ENCODE results near the gene GFAP. TPM values are rescaled to one million over a fixed set of nuclear protein-coding genes. Genes with fewer than 3 reads are reported as not detected.

GFAP gene
- under 1 TPM in 1 of 2 donors, not detected in 1; 0.35 TPM for total RNA-seq
- 0.11 TPM for polyA plus RNA-seq (2013, experiment 1 of 2)
- 0.83 TPM for polyA plus RNA-seq (2013, experiment 2 of 2)
- long read RNA-seq, experiment 1: 0 reads
- long read RNA-seq, experiment 2: 0 reads
- long read RNA-seq, experiment 3: 0 reads
- long read RNA-seq, experiment 4: 0 reads

DNA sequence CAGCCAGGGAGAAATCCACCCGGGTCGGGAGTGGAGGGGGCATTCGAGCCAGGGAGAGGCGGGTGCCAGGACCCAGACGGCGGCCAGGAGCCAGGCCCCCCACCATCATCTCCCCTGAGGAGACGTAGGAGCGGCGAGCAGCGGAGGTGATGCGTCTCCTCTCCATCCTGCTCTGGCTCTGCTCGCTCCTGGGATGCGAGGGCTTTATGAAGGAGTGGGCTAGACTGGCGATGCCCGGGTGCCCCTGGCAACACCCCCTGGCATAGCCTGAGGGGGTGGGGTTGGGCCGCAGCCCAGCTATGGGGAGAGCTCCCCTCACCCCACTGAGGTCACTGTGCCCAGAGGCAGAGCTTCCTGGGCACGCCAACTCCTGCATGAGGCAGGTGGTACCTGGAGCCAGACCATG is at the start of gene GFAP:
Gene GFAP (minus strand): TSS at position 180 of the 406 bp plus-strand sequence. CDS start 14 bp downstream, at position 166.
- peak within 1 kb of the TSS; percentile 22 for H3K27ac ChIP-seq (ENCODE audit: low read depth, low read length)
- Mint-ChIP-seq H3K4me3 (no peak within 1 kb of the TSS), H3K36me3 (ENCODE audit: low read depth) (no peaks in the 10 kb centered on the region), H3K9me3 (no peaks in the 10 kb centered on the region), H3K27me3 (ENCODE audit: insufficient read depth) (peaks cover 53% of the 10 kb centered on the region), H3K4me1 (no peaks in the 10 kb centered on the region), H3K27ac (no peak within 1 kb of the TSS)
- no peak for DNase-seq
- no peak for TF ChIP-seq CTCF (conservative IDR thresholded peaks at IDR 0.05)
- no peaks in the 10 kb centered on the region for H3K9me3 ChIP-seq (ENCODE audit: control insufficient read depth, low read length)
- peaks cover 32% of the 10 kb centered on the region for H3K27me3 ChIP-seq (ENCODE audit: control insufficient read depth, insufficient read depth, low read length, poor library complexity, severe bottlenecking)
- no peaks in the 10 kb centered on the region for H3K4me1 ChIP-seq (ENCODE audit: control insufficient read depth, insufficient read depth, low read length)
- no peak within 1 kb of the TSS for H3K9ac ChIP-seq (ENCODE audit: extremely low read depth, low read length, poor library complexity, severe bottlenecking)
- no peaks in the 10 kb centered on the region for H3K36me3 ChIP-seq (ENCODE audit: control insufficient read depth, insufficient read depth, low read length)
- 91 to 95% methylated on average over 8 to 17 of the region's 17 CpGs for WGBS, 2 experiments (ENCODE audit: insufficient coverage in 1 of 2, insufficient read length in 1 of 2)
- no peak within 1 kb of the TSS for H3K4me3 ChIP-seq (ENCODE audit: low read length)

GRCh38 chr17:44961921-44962350 is 46.6 kb upstream of the GFAP start:
- Histone ChIP-seq H3K4me3 (ENCODE audit: low read length) (no peak overlapping the region), H3K9ac (ENCODE audit: extremely low read depth, low read length, poor library complexity, severe bottlenecking) (no peak overlapping the region), H3K36me3 (ENCODE audit: control insufficient read depth, insufficient read depth, low read length) (no peaks in the 10 kb centered on the region), H3K4me1 (ENCODE audit: control insufficient read depth, insufficient read depth, low read length) (no peaks in the 10 kb centered on the region), H3K27me3 (ENCODE audit: control insufficient read depth, insufficient read depth, low read length, poor library complexity, severe bottlenecking) (peaks cover 34% of the 10 kb centered on the region), H3K27ac (ENCODE audit: low read depth, low read length) (no peak overlapping the region), H3K9me3 (ENCODE audit: control insufficient read depth, low read length) (peaks cover 7% of the 10 kb centered on the region)
- peak; percentile 63 for TF ChIP-seq CTCF (conservative IDR thresholded peaks at IDR 0.05)
- DNase-seq: peak; percentile 88
- Mint-ChIP-seq H3K4me1 (no peaks in the 10 kb centered on the region), H3K9me3 (peaks cover 3% of the 10 kb centered on the region), H3K27ac (no peak overlapping the region), H3K4me3 (no peak overlapping the region), H3K27me3 (ENCODE audit: insufficient read depth) (peaks cover 58% of the 10 kb centered on the region), H3K36me3 (ENCODE audit: low read depth) (no peaks in the 10 kb centered on the region)
- 72% methylated on average over 7 of the region's 7 CpGs; no CpG with 5 or more reads in 1 of the 2 experiments for WGBS, 2 experiments (ENCODE audit: insufficient coverage in 1 of 2, insufficient read length in 1 of 2)

- no peaks in the 10 kb centered on the region for H3K4me1 ChIP-seq (ENCODE audit: control insufficient read depth, insufficient read depth, low read length)
- H3K9me3 ChIP-seq (ENCODE audit: control insufficient read depth, low read length): peaks cover 4% of the 10 kb centered on the region
- no peaks in the 10 kb centered on the region for H3K36me3 ChIP-seq (ENCODE audit: control insufficient read depth, insufficient read depth, low read length)
- Mint-ChIP-seq H3K9me3 (no peaks in the 10 kb centered on the region), H3K27ac (no peak overlapping the region), H3K27me3 (ENCODE audit: insufficient read depth) (peaks cover 47% of the 10 kb centered on the region), H3K36me3 (ENCODE audit: low read depth) (no peaks in the 10 kb centered on the region), H3K4me3 (no peak overlapping the region), H3K4me1 (no peaks in the 10 kb centered on the region)
- no peak overlapping the region for H3K9ac ChIP-seq (ENCODE audit: extremely low read depth, low read length, poor library complexity, severe bottlenecking)
- WGBS, 2 experiments (ENCODE audit: insufficient coverage in 1 of 2, insufficient read length in 1 of 2): 87 to 100% methylated on average over 2 of the region's 2 CpGs
- peaks cover 22% of the 10 kb centered on the region for H3K27me3 ChIP-seq (ENCODE audit: control insufficient read depth, insufficient read depth, low read length, poor library complexity, severe bottlenecking)
- DNase-seq: no peak
- H3K4me3 ChIP-seq (ENCODE audit: low read length): no peak overlapping the region
- TF ChIP-seq CTCF (conservative IDR thresholded peaks at IDR 0.05): no peak
- H3K27ac ChIP-seq (ENCODE audit: low read depth, low read length): no peak overlapping the region
Measured at GRCh38 chr17:44960691-44961090, 45.4 kb upstream of the GFAP start.
